22Rv1 (cell line): ENCODE measurements around the gene LRRC39.

Experiments
- ZFX ChIP-seq: fragments of 450-650 bp; IDR thresholded peaks from 2 replicates; pipeline ENCODE4 v1.6.1; 2017; ENCODE audit warnings: antibody characterized with exemption, borderline replicate concordance
- TF ChIP-seq, protein P1 (sequence below): fragments of 450-650 bp; IDR thresholded peaks from 2 replicates; pipeline ENCODE4 v1.5.1; 2017; ENCODE audit warnings: mild to moderate bottlenecking

DNA sequence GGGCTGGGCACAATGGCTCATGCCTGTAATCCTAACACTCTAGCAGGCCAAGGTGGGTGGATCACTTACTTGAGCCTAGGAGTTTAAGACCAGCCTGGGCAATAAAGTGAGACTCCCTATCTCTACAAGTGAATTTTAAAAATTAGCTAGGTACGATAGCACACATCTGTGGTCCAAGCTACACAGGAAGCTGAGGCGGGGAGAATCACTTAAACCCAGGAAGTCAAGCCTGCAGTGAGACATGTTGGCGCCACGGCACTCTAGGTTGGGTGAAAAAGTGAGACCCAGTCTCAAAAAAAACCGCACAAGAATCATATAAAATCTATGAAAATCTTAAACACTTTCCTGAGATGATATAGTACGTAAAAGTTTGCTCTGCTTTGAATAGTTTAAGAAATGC lies 41.4 kb upstream of the LRRC39 start:
- TF ChIP-seq, protein P1, sequence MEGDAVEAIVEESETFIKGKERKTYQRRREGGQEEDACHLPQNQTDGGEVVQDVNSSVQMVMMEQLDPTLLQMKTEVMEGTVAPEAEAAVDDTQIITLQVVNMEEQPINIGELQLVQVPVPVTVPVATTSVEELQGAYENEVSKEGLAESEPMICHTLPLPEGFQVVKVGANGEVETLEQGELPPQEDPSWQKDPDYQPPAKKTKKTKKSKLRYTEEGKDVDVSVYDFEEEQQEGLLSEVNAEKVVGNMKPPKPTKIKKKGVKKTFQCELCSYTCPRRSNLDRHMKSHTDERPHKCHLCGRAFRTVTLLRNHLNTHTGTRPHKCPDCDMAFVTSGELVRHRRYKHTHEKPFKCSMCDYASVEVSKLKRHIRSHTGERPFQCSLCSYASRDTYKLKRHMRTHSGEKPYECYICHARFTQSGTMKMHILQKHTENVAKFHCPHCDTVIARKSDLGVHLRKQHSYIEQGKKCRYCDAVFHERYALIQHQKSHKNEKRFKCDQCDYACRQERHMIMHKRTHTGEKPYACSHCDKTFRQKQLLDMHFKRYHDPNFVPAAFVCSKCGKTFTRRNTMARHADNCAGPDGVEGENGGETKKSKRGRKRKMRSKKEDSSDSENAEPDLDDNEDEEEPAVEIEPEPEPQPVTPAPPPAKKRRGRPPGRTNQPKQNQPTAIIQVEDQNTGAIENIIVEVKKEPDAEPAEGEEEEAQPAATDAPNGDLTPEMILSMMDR, result no peak
- TF ChIP-seq ZFX, result no peak
